Measurements from ENCODE around the gene OTULINL.
"Not testable (repeated sequence)": the region's sequence is repeated elsewhere in the genome, so short reads cannot be mapped to it uniquely, and the experiment has no call there.

Gene OTULINL

DNA sequence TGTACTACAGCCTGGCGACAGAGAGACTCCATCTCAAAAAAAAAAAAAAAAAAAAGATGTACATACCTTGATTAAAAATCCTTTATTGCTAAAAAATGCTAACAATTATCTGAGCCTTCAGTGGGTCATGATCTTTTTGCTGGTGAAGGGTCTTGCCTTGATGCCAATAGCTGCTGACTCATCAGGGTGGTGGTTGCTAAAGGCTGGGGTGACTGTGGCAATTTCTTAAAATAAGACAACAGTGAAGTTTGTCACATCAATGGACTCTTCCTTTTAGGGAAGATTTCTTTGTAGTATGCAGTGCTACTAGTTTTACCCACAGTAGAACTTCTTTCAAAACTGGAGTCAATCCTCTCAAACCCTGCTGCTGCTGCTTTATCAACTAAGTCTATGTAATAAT, 33.9 kb upstream of the OTULINL start:
- H3K36me3 ChIP-seq, result no peaks in the 10 kb centered on the region
- no peaks in the 10 kb centered on the region for H3K27me3 ChIP-seq
- H3K4me1 ChIP-seq, result no peaks in the 10 kb centered on the region
- no peaks in the 10 kb centered on the region; the same call in 1 of the 2 replicates for H3K9me3 ChIP-seq
- TF ChIP-seq, protein P1, sequence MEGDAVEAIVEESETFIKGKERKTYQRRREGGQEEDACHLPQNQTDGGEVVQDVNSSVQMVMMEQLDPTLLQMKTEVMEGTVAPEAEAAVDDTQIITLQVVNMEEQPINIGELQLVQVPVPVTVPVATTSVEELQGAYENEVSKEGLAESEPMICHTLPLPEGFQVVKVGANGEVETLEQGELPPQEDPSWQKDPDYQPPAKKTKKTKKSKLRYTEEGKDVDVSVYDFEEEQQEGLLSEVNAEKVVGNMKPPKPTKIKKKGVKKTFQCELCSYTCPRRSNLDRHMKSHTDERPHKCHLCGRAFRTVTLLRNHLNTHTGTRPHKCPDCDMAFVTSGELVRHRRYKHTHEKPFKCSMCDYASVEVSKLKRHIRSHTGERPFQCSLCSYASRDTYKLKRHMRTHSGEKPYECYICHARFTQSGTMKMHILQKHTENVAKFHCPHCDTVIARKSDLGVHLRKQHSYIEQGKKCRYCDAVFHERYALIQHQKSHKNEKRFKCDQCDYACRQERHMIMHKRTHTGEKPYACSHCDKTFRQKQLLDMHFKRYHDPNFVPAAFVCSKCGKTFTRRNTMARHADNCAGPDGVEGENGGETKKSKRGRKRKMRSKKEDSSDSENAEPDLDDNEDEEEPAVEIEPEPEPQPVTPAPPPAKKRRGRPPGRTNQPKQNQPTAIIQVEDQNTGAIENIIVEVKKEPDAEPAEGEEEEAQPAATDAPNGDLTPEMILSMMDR (IDR thresholded peaks at IDR 0.05; ENCODE audit: low read depth, low read length), result no peak
- no peak for DNase-seq
- no peak overlapping the region for H3K4me3 ChIP-seq (ENCODE audit: low read depth, low read length)

- Histone ChIP-seq H3K9me3 (no peaks in the 10 kb centered on the region; the same call in 1 of the 2 replicates), H3K27me3 (no peaks in the 10 kb centered on the region), H3K4me1 (no peaks in the 10 kb centered on the region), H3K36me3 (no peaks in the 10 kb centered on the region), H3K4me3 (ENCODE audit: low read depth, low read length) (no peak overlapping the region)
- no peak for DNase-seq
- TF ChIP-seq, protein P1 (IDR thresholded peaks at IDR 0.05; ENCODE audit: low read depth, low read length), result no peak
Observed at GRCh38 chr5:14551211-14551610, 30.4 kb upstream of the OTULINL start.

GRCh38 chr5:14552017-14552416, 29.6 kb upstream of the OTULINL start:
- Histone ChIP-seq H3K9me3 (no peaks in the 10 kb centered on the region), H3K4me1 (no peaks in the 10 kb centered on the region), H3K27me3 (no peaks in the 10 kb centered on the region), H3K4me3 (ENCODE audit: low read depth, low read length) (no peak overlapping the region), H3K36me3 (no peaks in the 10 kb centered on the region)
- no peak for DNase-seq
- TF ChIP-seq, protein P1 (IDR thresholded peaks at IDR 0.05; ENCODE audit: low read depth, low read length), result no peak

GRCh38 chr5:14554288-14554687, 27.3 kb upstream of the OTULINL start:
- not testable (repeated sequence) for H3K4me3 ChIP-seq (ENCODE audit: low read depth, low read length); H3K36me3 ChIP-seq; DNase-seq; H3K27me3 ChIP-seq; H3K9me3 ChIP-seq; H3K4me1 ChIP-seq

DNA sequence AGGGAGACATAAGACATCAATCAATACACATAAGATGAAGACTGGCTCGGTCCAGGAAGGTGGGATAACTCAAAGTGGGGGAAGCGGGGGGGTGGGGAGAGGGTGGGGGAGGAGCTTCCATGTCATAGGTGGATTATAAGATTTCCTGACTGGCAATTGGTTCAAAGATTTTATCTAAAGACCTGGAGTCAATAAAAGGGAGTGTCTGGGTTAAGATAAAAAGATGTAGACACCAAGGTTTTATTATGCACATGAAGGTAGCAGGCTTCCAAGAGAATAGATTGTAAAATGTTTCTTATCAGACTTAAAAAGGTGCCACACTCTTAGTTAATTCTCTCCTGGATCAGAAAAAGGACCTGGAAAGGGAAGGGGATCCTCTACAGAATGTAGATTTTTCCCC, 25.6 kb upstream of the OTULINL start:
- Histone ChIP-seq H3K9me3 (no peaks in the 10 kb centered on the region), H3K27me3 (no peaks in the 10 kb centered on the region), H3K4me1 (peaks cover 3% of the 10 kb centered on the region; the same call in 1 of the 2 replicates), H3K4me3 (ENCODE audit: low read depth, low read length) (no peak overlapping the region), H3K36me3 (no peaks in the 10 kb centered on the region)
- TF ChIP-seq, protein P1 (IDR thresholded peaks at IDR 0.05; ENCODE audit: low read depth, low read length), result no peak
- DNase-seq, result no peak

DNA sequence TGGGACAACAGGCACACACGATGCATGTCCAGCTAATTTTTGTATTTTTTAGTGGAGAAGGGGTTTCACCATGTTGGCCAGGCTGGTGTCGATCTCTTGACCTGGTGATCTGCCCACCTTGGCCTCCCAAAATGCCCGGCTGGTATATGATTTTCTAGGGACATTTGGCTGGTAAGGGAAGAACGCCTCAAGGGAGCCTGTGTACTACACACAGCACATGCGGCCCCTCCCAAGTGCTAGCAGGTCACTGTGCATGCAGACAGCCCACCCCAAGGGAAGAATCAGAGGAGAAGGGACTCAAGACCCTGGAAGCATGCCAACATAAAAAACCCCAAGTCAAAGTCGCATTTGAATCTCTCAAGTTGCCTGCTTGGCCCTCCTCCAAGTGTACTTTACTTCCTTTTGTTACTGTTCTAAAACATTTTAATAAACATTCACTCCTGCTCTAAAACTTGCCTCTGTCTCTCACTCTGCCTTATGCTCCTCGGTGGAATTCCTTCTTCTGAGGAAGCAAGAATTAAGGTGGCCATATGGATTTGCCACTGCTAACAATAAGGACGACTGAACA, 24.3 kb upstream of the OTULINL start:
- no peaks in the 10 kb centered on the region for H3K36me3 ChIP-seq
- peaks cover 3% of the 10 kb centered on the region; the same call in 1 of the 2 replicates for H3K4me1 ChIP-seq
- H3K4me3 ChIP-seq (ENCODE audit: low read depth, low read length), result no peak overlapping the region
- DNase-seq, result no peak
- TF ChIP-seq, protein P1 (IDR thresholded peaks at IDR 0.05; ENCODE audit: low read depth, low read length), result no peak
- no peaks in the 10 kb centered on the region for H3K9me3 ChIP-seq
- H3K27me3 ChIP-seq, result no peaks in the 10 kb centered on the region
